CD4-positive, alpha-beta T cell treated with Interferon gamma for 1 hour (primary cell): ENCODE measurements around the gene CDX1.

Experiments used
- DNase-seq: peaks from one replicate; pipeline ENCODE4 v3.0.0-alpha.2; 2020

CDX1 gene

GRCh38 chr5:150184990-150185912, 18.7 kb downstream of the CDX1 start:
- DNase-seq, result no peak

- DNase-seq, result no peak
These were observed 19.6 kb downstream of the CDX1 start for GRCh38 chr5:150186137-150186536.

GRCh38 chr5:150186897-150187296, 20.3 kb downstream of the CDX1 start:
- no peak for DNase-seq

- no peak for DNase-seq
These were observed 21.7 kb downstream of the CDX1 start for GRCh38 chr5:150188146-150188842.

- no peak for DNase-seq
These were observed 22.7 kb downstream of the CDX1 start for GRCh38 chr5:150189326-150189725.

- DNase-seq, result no peak
These were observed 23.3 kb downstream of the CDX1 start, which contains the start of gene SLC6A7 for GRCh38 chr5:150189728-150190502. TSS of gene SLC6A7 (plus strand) at chr5:150190062. CDS start at chr5:150190328, 266 bp downstream.

GRCh38 chr5:150190503-150190979, 24.0 kb downstream of the CDX1 start:
- DNase-seq, result no peak

GRCh38 chr5:150190987-150191386, 24.4 kb downstream of the CDX1 start:
- DNase-seq, result no peak

GRCh38 chr5:150192462-150192861, 25.9 kb downstream of the CDX1 start:
- no peak for DNase-seq

GRCh38 chr5:150195736-150196485, 29.3 kb downstream of the CDX1 start:
- DNase-seq, result no peak

GRCh38 chr5:150196514-150196913, 29.9 kb downstream of the CDX1 start:
- DNase-seq, result no peak

GRCh38 chr5:150196986-150197385, 30.4 kb downstream of the CDX1 start:
- no peak for DNase-seq

GRCh38 chr5:150197476-150197875, 30.9 kb downstream of the CDX1 start:
- no peak for DNase-seq

- no peak for DNase-seq
These were observed 35.9 kb downstream of the CDX1 start for GRCh38 chr5:150202501-150202900.

- DNase-seq, result no peak
These were observed 37.4 kb downstream of the CDX1 start for GRCh38 chr5:150203832-150204589.

GRCh38 chr5:150204590-150204960, 38.0 kb downstream of the CDX1 start:
- no peak for DNase-seq

- DNase-seq, result no peak
These were observed 39.7 kb downstream of the CDX1 start for GRCh38 chr5:150206098-150206778.

GRCh38 chr5:150206779-150207115, 40.2 kb downstream of the CDX1 start:
- no peak for DNase-seq

GRCh38 chr5:150208187-150209098, 41.9 kb downstream of the CDX1 start:
- no peak for DNase-seq

- DNase-seq, result peak; percentile 36
These were observed 42.6 kb downstream of the CDX1 start for GRCh38 chr5:150209099-150209635.
